Cardiac fibroblast (primary cell): Measurements from ENCODE around the gene VGLL3.
A peak's percentile ranks its signal among the peaks of the same experiment; 100 is the strongest.

Source experiments
- DNase-seq, 2 donors: peaks; one replicate each; pipeline versions ENCODE4 v3.0.0 to v3.0.0-alpha.2; 2010; ENCODE audit warnings: low read depth in 2 of 2
- H3K4me3 ChIP-seq, 2 donors: replicated peaks in 1 of 2; 1 replicate in 1 of 2; 2 replicates in 1 of 2; pipeline ENCODE4 v1.5.1; 2011; ENCODE audit warnings: low read depth in 2 of 2, low read length in 2 of 2, mild to moderate bottlenecking in 2 of 2, moderate library complexity in 1 of 2
- TF ChIP-seq, protein P1 (sequence below): IDR thresholded peaks from one replicate; pipeline ENCODE4 v1.5.1; 2011; ENCODE audit warnings: low read depth, mild to moderate bottlenecking, low read length, inconsistent platforms

VGLL3 gene

DNA sequence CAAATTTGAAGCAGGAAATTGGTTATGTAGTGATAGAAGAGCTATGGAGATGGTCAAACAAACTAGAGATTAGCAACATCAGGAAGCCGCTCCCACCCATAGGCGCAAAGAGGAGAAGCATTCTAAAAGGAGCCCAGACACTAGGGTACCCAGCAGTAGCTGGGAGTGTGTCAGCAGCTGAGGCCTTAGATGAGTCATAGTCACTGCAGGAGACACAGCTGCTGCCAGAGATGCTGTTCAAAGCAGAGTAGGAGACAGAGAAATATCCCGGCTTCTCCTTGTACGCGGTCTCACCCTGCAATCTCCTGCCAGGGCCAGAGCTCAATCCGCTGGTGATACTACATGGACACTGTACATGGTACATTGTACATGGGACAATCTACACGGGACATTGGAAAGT is 61.9 kb downstream of the VGLL3 start:
- TF ChIP-seq, protein P1, sequence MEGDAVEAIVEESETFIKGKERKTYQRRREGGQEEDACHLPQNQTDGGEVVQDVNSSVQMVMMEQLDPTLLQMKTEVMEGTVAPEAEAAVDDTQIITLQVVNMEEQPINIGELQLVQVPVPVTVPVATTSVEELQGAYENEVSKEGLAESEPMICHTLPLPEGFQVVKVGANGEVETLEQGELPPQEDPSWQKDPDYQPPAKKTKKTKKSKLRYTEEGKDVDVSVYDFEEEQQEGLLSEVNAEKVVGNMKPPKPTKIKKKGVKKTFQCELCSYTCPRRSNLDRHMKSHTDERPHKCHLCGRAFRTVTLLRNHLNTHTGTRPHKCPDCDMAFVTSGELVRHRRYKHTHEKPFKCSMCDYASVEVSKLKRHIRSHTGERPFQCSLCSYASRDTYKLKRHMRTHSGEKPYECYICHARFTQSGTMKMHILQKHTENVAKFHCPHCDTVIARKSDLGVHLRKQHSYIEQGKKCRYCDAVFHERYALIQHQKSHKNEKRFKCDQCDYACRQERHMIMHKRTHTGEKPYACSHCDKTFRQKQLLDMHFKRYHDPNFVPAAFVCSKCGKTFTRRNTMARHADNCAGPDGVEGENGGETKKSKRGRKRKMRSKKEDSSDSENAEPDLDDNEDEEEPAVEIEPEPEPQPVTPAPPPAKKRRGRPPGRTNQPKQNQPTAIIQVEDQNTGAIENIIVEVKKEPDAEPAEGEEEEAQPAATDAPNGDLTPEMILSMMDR: no peak
- H3K4me3 ChIP-seq: no peak overlapping the region
- DNase-seq: peak in 1 of 2 donors; percentile 35

DNA sequence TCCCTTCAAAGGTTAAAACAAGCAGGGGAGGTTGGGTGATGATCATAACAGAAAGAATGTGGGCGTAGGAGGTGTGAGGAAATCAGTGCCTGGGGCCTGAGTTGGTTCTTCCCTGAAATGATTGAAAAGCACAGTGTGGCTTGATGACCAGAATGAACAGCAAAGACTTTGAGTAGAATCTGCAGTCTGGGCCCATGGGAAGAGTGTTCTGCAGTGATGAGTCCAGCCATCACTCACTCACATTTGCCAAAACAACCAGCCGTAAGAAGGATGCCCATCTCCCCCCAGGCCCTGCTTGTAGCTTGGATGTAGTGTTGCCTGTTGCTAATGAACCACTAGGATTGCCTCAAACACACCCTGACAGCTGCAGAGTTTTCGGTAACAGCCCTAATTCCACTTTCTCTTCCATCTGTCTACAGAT is 67.9 kb downstream of the VGLL3 start:
- no peak overlapping the region for H3K4me3 ChIP-seq
- DNase-seq: peak; percentile 72 to 90
- TF ChIP-seq, protein P1: no peak

DNA sequence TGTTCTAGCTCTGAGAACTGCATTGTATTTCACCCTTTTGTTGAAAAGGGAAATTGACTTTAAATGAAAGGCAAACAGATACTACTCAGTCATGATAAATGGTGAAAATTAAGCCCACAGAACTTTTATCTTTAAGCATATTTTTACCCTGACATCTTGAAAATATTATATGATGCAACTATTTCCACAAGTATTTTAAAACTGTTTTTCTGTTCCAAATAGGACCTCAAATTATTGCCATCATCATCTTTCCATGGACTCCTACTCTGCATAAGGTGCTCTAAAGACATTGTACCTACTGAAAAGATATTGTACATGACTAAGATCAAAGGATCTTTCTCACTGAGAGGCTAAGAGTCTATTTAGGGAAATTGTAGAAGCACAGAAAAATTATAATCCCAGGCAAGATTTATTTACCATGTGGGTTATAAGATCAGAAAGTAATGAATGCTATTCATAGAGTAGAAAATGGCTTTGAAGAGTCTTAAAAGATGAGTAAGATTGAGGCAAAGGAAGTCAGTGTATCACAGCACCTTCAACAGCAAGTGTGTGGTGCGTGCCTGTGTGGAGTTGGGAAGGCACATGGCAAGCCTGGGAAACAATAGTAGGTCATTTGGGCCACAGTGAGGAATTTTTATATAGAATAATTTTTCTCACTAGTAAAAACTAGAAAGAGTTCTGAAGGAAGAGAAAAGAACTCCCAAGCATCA is 68.8 kb downstream of the VGLL3 start:
- DNase-seq: peak; percentile 19 to 36
- no peak overlapping the region for H3K4me3 ChIP-seq
- TF ChIP-seq, protein P1: no peak

DNA sequence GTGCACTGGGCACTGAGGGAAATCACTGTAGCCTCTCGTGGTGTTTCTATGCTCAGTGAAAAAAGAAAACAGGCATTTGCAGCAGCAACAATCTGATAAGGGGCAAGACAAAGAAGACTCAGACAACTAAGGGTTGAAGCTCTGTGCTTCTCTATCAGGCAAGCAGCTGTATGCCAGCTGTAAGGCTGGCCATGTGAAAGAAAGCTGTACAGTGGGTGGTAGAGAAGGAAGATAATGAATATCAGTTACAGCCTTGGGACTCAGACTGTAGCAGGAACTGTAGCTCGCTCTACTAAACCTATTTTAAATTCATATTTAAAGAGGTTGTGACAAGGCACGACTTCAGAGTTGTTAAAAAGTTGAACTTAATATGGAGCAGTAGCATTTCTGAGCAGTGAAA is 76.3 kb downstream of the VGLL3 start:
- H3K4me3 ChIP-seq: no peak overlapping the region
- no peak for DNase-seq
- TF ChIP-seq, protein P1: no peak

DNA sequence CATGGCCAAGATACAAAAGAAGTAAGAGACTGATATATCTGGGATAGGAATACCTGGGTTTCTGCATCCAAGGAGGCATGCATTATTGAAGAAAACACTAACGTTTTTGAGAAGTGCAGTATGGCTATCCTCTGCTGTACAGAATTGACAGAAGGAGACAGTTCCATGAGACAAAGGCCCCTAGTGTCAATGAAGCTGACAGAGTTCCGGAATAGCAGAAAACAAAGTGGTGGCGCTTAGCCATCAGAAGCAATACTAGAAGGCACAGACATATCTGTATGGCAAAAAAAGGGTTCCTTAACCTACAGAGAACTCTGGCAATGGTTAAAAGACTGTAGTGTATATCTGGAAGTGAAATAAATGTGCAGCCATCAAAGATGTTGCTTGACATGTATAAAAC is 77.8 kb downstream of the VGLL3 start:
- TF ChIP-seq, protein P1: no peak
- DNase-seq: no peak
- no peak overlapping the region for H3K4me3 ChIP-seq

DNA sequence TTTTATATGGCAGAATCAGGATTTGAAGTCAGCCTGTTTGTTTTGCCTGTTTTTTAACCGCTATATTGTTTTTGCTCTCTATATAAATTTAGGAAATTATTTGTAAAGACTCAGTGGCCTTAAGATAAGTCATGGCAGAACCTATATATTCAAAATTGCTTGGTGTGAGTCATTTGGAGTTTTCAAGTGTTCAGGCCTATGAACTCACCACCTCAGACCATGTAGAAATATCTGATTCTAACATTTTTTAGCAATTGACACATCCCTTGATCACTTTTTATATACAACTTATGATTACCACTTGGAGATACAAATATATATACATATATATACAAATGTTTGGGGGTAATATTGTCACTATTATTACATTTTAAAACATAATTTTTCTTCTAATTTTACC is 95.7 kb downstream of the VGLL3 start:
- peak in 1 of 2 donors; percentile 33 for DNase-seq
- TF ChIP-seq, protein P1: no peak
- no peak overlapping the region for H3K4me3 ChIP-seq
